KMS-11 (cell line): ENCODE results near the gene SASH1.

Experiments used
- H2AFZ ChIP-seq: fragments of 200-600 bp; sonication (generic); 2 replicates; pipeline ENCODE4 v1.6.1; 2016; ENCODE audit warnings: antibody characterized with exemption, mixed run types, low read depth
- H3K27ac ChIP-seq: fragments of 200-600 bp; sonication (generic); 2 replicates; pipeline ENCODE4 v1.6.1; 2016; ENCODE audit warnings: mild to moderate bottlenecking, mixed run types
- H3K27me3 ChIP-seq: fragments of 200-600 bp; sonication (generic); 2 replicates; pipeline ENCODE4 v1.6.1; 2017; ENCODE audit warnings: mild to moderate bottlenecking, low read depth, mixed run types, moderate library complexity; ENCODE audit not compliant: insufficient read depth
- H3K36me3 ChIP-seq: fragments of 200-600 bp; sonication (generic); 2 replicates; pipeline ENCODE4 v1.6.1; 2017; ENCODE audit warnings: mild to moderate bottlenecking, mixed run types; ENCODE audit not compliant: insufficient read depth
- H3K4me1 ChIP-seq: fragments of 200-600 bp; sonication (generic); 2 replicates; pipeline ENCODE4 v1.6.1; 2016; ENCODE audit warnings: mild to moderate bottlenecking, low read depth, mixed run types; ENCODE audit not compliant: poor library complexity, severe bottlenecking
- H3K4me2 ChIP-seq: fragments of 200-600 bp; sonication (generic); 2 replicates; pipeline ENCODE4 v1.7.0; 2016; ENCODE audit warnings: mild to moderate bottlenecking, mixed run types
- H3K4me3 ChIP-seq: fragments of 200-600 bp; sonication (generic); IDR thresholded peaks from 2 replicates; pipeline ENCODE4 v1.6.1; 2017; ENCODE audit warnings: low read depth, low read length, mixed read lengths; ENCODE audit not compliant: insufficient read depth
- H3K79me2 ChIP-seq: fragments of 200-600 bp; sonication (generic); 2 replicates; pipeline ENCODE4 v1.6.1; 2016; ENCODE audit warnings: low read depth, mixed run types; ENCODE audit not compliant: insufficient read depth
- H3K9ac ChIP-seq: fragments of 200-600 bp; sonication (generic); 2 replicates; pipeline ENCODE4 v1.6.1; 2016; ENCODE audit warnings: mild to moderate bottlenecking, mixed run types
- H4K20me1 ChIP-seq: fragments of 200-600 bp; sonication (generic); 2 replicates; pipeline ENCODE4 v1.6.1; 2016; ENCODE audit warnings: mild to moderate bottlenecking, mixed run types; ENCODE audit not compliant: insufficient read depth
- CTCF ChIP-seq: fragments of 200-600 bp; sonication (generic); conservative IDR thresholded peaks from 2 replicates; pipeline ENCODE4 v1.6.1; 2017; ENCODE audit warnings: low read depth, mild to moderate bottlenecking, antibody characterized with exemption, low read length, moderate library complexity, mixed read lengths

The SASH1 gene

DNA sequence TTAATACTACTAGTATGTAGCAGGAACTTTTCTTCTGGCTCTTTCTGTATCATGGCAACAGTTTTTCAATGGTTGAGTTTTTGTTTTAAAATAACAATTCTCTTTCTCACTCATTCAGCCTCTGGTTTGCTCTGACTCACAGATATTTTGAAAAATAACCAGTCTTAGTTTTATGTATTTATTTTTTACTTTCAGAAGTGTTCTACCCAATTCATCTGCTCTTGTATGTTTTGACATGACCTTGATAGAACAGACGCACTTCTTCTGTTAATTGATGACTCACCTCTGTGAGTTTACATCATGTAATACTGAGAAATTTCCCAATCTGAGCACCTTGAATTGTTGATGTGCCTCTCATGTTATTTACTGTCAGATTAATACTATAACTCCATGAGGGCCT, 178.9 kb downstream of the SASH1 start:
- Histone ChIP-seq H3K4me1 (no peaks in the 10 kb centered on the region), H3K4me3 (no peak overlapping the region), H3K27me3 (no peaks in the 10 kb centered on the region), H3K9ac (no peak overlapping the region), H2AFZ (no peak overlapping the region), H3K4me2 (no peak overlapping the region), H3K79me2 (no peaks in the 10 kb centered on the region), H3K36me3 (no peaks in the 10 kb centered on the region), H4K20me1 (no peaks in the 10 kb centered on the region), H3K27ac (no peak overlapping the region)
- TF ChIP-seq CTCF: no peak

- Histone ChIP-seq H3K27me3 (no peaks in the 10 kb centered on the region), H3K4me1 (no peaks in the 10 kb centered on the region), H3K9ac (no peak overlapping the region), H2AFZ (no peak overlapping the region), H3K4me3 (no peak overlapping the region), H3K27ac (no peak overlapping the region), H3K79me2 (no peaks in the 10 kb centered on the region), H3K36me3 (no peaks in the 10 kb centered on the region), H4K20me1 (no peaks in the 10 kb centered on the region), H3K4me2 (no peak overlapping the region)
- TF ChIP-seq CTCF: no peak
Measured at GRCh38 chr6:148523048-148523447, 180.4 kb downstream of the SASH1 start.

- no peaks in the 10 kb centered on the region for H3K27me3 ChIP-seq
Measured at GRCh38 chr6:148523551-148523950, 180.9 kb downstream of the SASH1 start.

DNA sequence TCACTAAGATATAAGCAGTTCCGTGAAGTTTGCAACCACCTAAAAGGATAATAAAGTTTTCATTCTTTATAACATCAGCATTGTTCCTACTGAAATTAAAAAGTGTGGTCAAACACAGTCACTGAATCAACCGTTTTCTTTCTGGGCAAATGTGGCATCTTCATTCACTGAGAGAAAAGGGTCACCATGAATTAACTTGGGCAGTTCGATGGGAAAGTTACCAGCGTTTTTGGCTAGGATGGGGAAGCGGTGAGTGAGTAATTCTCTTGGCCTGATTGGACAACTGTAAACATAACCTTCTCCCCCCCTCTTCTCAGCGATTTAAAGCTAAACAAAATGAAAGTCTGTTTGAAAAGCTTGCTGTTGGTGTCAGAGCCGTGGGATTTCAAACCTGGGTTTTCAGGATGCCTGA, 181.8 kb downstream of the SASH1 start:
- Histone ChIP-seq H3K36me3 (no peaks in the 10 kb centered on the region), H3K9ac (no peak overlapping the region), H3K79me2 (no peaks in the 10 kb centered on the region), H3K4me3 (no peak overlapping the region), H3K4me1 (no peaks in the 10 kb centered on the region), H3K4me2 (no peak overlapping the region), H3K27me3 (no peaks in the 10 kb centered on the region), H2AFZ (no peak overlapping the region), H3K27ac (no peak overlapping the region), H4K20me1 (no peaks in the 10 kb centered on the region)
- no peak for TF ChIP-seq CTCF

More at GRCh38 chr6:148523551-148523950, 180.9 kb downstream of the SASH1 start:
- H3K9ac ChIP-seq: no peak overlapping the region
- H4K20me1 ChIP-seq: no peaks in the 10 kb centered on the region
- H3K79me2 ChIP-seq: no peaks in the 10 kb centered on the region
- no peak for TF ChIP-seq CTCF
- no peak overlapping the region for H3K4me3 ChIP-seq
- H3K27ac ChIP-seq: no peak overlapping the region
- no peaks in the 10 kb centered on the region for H3K36me3 ChIP-seq
- no peaks in the 10 kb centered on the region for H3K4me1 ChIP-seq
- no peak overlapping the region for H3K4me2 ChIP-seq
- no peak overlapping the region for H2AFZ ChIP-seq
